ENCODE data around the gene TSPAN18.

DNA sequence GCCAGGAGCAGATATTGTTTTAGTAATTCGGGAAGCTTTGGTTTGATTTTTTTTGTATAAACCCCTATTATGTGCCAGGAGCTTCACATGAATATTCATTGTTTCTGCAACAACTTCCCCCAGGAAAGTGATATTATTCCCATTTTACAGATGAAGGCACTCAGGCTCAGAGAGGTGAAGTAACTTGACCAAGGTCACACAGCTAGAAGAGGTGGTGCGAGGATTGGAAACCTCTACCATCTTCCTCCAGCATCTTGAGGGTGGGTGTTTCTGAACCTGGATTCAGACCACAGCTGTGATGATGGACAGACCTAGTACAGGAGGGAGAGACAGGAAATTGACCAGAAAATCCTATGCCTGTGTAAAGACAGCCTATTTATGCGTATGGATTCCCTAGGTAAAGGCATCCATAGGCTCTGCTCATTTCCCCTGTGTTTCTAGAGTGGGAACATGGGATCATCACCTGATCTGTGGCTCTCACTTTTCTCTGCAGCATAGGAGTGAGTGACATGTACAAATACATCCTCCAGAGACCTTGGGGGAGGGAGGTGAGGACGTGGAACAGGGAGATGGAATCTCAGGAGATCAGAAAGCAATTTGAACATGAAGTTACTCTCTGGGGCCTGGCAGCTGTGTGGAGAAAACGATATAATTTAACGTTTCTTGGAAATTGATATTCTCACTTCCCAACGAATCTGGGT is 81.4 kb downstream of the TSPAN18 start:
- TF ChIP-seq, protein P1, sequence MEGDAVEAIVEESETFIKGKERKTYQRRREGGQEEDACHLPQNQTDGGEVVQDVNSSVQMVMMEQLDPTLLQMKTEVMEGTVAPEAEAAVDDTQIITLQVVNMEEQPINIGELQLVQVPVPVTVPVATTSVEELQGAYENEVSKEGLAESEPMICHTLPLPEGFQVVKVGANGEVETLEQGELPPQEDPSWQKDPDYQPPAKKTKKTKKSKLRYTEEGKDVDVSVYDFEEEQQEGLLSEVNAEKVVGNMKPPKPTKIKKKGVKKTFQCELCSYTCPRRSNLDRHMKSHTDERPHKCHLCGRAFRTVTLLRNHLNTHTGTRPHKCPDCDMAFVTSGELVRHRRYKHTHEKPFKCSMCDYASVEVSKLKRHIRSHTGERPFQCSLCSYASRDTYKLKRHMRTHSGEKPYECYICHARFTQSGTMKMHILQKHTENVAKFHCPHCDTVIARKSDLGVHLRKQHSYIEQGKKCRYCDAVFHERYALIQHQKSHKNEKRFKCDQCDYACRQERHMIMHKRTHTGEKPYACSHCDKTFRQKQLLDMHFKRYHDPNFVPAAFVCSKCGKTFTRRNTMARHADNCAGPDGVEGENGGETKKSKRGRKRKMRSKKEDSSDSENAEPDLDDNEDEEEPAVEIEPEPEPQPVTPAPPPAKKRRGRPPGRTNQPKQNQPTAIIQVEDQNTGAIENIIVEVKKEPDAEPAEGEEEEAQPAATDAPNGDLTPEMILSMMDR (IDR thresholded peaks at IDR 0.05), result no peak
- no peak for TF ChIP-seq POLR2A (IDR thresholded peaks at IDR 0.05)
